ENCODE results near the gene GPX2. TPM values are rescaled to one million over a fixed set of nuclear protein-coding genes. Genes with fewer than 3 reads are reported as not detected.
"Not testable (repeated sequence)": the region's sequence is repeated elsewhere in the genome, so short reads cannot be mapped to it uniquely, and the experiment has no call there.

The GPX2 gene
- polyA plus RNA-seq, 1 donor from 2014 or later = not detected

- H3K79me2 ChIP-seq (replicated peaks; ENCODE audit: insufficient read depth, low read length) = peaks cover 17% of the 10 kb centered on the region
- not testable (repeated sequence) for H4K20me1 ChIP-seq (ENCODE audit: insufficient read depth); H3F3A ChIP-seq (ENCODE audit: insufficient read depth, low read length, poor library complexity, severe bottlenecking); H3K9me2 ChIP-seq (ENCODE audit: insufficient read depth, low read length); H2AFZ ChIP-seq (ENCODE audit: low read depth, low read length); H3K36me3 ChIP-seq (ENCODE audit: insufficient read depth, low read length); H3K9me3 ChIP-seq (ENCODE audit: low read length); H3K27me3 ChIP-seq (ENCODE audit: insufficient read depth, low read depth, low read length)
- peak overlapping the region; percentile 98 for H3K9ac ChIP-seq (ENCODE audit: low read length)
- H3K27ac ChIP-seq (ENCODE audit: low read length) = peak overlapping the region; percentile 89
- peak overlapping the region; percentile 26 for H3K4me2 ChIP-seq (ENCODE audit: low read length)
- peak overlapping the region; percentile 81 for H3K4me3 ChIP-seq (ENCODE audit: low read length)
Measured at GRCh38 chr14:64913477-64913876, 29.1 kb downstream of the GPX2 start.

GRCh38 chr14:64912261-64912660 lies 30.3 kb downstream of the GPX2 start:
- Histone ChIP-seq H4K20me1 (ENCODE audit: insufficient read depth) (no peaks in the 10 kb centered on the region), H3K27me3 (ENCODE audit: insufficient read depth, low read depth, low read length) (no peaks in the 10 kb centered on the region), H3F3A (ENCODE audit: insufficient read depth, low read length, poor library complexity, severe bottlenecking) (no peaks in the 10 kb centered on the region), H3K36me3 (ENCODE audit: insufficient read depth, low read length) (no peaks in the 10 kb centered on the region), H3K4me2 (ENCODE audit: low read length) (no peak overlapping the region), H3K9me3 (ENCODE audit: low read length) (no peaks in the 10 kb centered on the region), H3K79me2 (replicated peaks; ENCODE audit: insufficient read depth, low read length) (peaks cover 17% of the 10 kb centered on the region), H3K9me2 (ENCODE audit: insufficient read depth, low read length) (no peaks in the 10 kb centered on the region), H2AFZ (ENCODE audit: low read depth, low read length) (no peak overlapping the region), H3K4me3 (ENCODE audit: low read length) (no peak overlapping the region), H3K9ac (ENCODE audit: low read length) (no peak overlapping the region), H3K27ac (ENCODE audit: low read length) (no peak overlapping the region)
- no peak for TF ChIP-seq MXI1 (conservative IDR thresholded peaks at IDR 0.05; ENCODE audit: poor library complexity, severe bottlenecking)
- TF ChIP-seq EZH2 (IDR thresholded peaks at IDR 0.05; ENCODE audit: borderline replicate concordance, insufficient read depth, low read length, poor library complexity, severe bottlenecking) = no peak
- TF ChIP-seq TAF1 (IDR thresholded peaks at IDR 0.05; ENCODE audit: low read depth) = no peak
- no peak for TF ChIP-seq RAD21 (conservative IDR thresholded peaks at IDR 0.05)
- TF ChIP-seq EP300 (conservative IDR thresholded peaks at IDR 0.05; ENCODE audit: poor library complexity, severe bottlenecking) = no peak
- no peak for TF ChIP-seq SMC3 (conservative IDR thresholded peaks at IDR 0.05; ENCODE audit: poor library complexity)
- no peak for TF ChIP-seq POLR2AphosphoS5 (IDR thresholded peaks at IDR 0.05)

GRCh38 chr14:64910847-64911495 lies 31.6 kb downstream of the GPX2 start:
- no peaks in the 10 kb centered on the region for H4K20me1 ChIP-seq (ENCODE audit: insufficient read depth)
- no peak overlapping the region for H3K4me2 ChIP-seq (ENCODE audit: low read length)
- peaks cover 17% of the 10 kb centered on the region for H3K79me2 ChIP-seq (replicated peaks; ENCODE audit: insufficient read depth, low read length)
- no peaks in the 10 kb centered on the region for H3K9me2 ChIP-seq (ENCODE audit: insufficient read depth, low read length)
- no peak overlapping the region for H3K27ac ChIP-seq (ENCODE audit: low read length)
- H2AFZ ChIP-seq (ENCODE audit: low read depth, low read length) = no peak overlapping the region
- no peak overlapping the region for H3K4me3 ChIP-seq (ENCODE audit: low read length)
- H3F3A ChIP-seq (ENCODE audit: insufficient read depth, low read length, poor library complexity, severe bottlenecking) = no peaks in the 10 kb centered on the region
- TF ChIP-seq EZH2 (IDR thresholded peaks at IDR 0.05; ENCODE audit: borderline replicate concordance, insufficient read depth, low read length, poor library complexity, severe bottlenecking) (no peak), RAD21 (conservative IDR thresholded peaks at IDR 0.05) (no peak), CTCF (IDR thresholded peaks at IDR 0.05; ENCODE audit: poor library complexity, severe bottlenecking) (peak; percentile 24), POLR2AphosphoS5 (IDR thresholded peaks at IDR 0.05) (no peak)
- no peaks in the 10 kb centered on the region for H3K27me3 ChIP-seq (ENCODE audit: insufficient read depth, low read depth, low read length)
- H3K9me3 ChIP-seq (ENCODE audit: low read length) = no peaks in the 10 kb centered on the region
- H3K36me3 ChIP-seq (ENCODE audit: insufficient read depth, low read length) = no peaks in the 10 kb centered on the region
- H3K9ac ChIP-seq (ENCODE audit: low read length) = no peak overlapping the region
